Dermis blood vessel endothelial cell (primary cell): ENCODE measurements around the gene CDH22. TPM values are rescaled to one million over a fixed set of nuclear protein-coding genes. Genes with fewer than 3 reads are reported as not detected.
A peak's percentile ranks its signal among the peaks of the same experiment; 100 is the strongest.

Experiments
- DNase-seq: peaks from one replicate; pipeline ENCODE4 v3.0.0; 2010
- total RNA-seq: library from RNA; depleted of rRNA; stranded (reverse); fragments of >200 nt; gene quantifications from 2 replicates; pipeline ENCODE4 v1.2.3, GENCODE V29; 2014

CDH22 gene
- total RNA-seq, 1 donor from 2014 or later = not detected

DNA sequence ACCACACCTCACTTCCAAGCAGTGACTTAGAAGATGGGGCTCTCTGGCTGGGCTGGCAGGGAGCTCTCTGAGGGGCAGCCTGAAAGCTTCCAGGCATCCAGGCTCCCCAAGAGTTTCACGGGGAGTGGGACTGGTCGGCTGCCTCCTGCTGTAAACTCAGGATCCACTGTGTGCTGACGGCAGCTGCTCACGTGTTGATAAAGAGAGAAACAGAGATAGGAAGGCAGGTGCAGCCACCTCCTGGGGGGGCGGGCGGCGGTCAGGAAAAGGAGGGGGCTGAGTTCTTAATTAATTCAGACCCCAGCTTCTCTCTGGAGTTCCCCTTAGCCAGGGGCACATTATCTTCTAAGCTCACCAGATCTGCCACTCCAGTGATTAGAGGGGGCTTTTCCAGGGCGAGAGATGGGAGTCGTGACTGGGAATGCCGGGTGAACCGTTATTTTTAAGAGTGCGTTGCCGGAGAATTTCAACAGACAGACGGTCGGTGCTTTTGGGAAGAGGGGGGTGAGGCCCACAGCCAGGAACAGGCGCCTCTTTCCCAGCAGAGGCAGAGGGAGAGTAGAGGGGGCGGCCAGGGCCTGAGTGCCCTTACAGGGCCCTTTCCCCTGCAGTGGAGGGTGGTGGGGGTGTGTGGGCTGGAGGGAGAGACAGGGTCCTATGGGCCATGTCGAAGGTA, 119.3 kb downstream of the CDH22 start:
- DNase-seq = no peak

DNA sequence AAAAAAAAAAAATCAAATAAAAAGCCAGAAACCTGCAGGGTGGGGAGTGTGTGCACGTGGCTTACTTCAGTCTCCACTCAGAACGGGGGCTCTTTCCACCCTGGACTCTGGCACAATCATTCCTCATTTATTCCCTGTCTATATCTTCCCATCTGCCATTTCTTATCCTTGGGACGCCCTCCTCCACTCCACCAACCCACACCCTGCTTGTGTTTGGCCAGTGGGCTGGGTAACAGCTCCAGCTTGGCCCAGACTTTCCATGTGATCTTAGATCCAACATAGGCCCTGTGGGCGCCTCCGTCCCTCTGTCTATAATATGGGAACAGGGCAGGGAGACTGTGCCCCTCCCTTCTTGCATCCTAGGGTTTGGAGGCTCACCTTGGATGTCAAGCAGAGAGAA, 122.1 kb downstream of the CDH22 start:
- DNase-seq = no peak

DNA sequence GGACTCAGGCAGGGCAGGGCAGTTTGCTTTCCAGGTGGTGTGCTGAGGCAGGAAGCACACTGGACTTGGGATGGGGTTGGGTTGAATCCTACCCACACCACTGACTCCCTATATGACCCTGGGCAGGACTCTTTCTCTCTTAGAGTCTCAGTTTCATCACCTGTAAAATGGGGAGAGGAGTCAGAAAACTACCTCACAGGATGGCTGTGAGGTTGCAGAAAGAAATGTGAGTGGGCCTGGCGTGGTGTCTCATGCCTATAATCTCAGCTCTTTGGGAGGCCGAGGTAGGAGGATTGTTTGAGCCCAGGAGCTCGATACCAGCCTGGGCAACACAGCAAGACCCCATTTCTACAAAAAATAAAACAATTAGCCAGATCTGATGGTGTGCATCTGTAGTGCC, 122.9 kb downstream of the CDH22 start:
- DNase-seq = no peak

DNA sequence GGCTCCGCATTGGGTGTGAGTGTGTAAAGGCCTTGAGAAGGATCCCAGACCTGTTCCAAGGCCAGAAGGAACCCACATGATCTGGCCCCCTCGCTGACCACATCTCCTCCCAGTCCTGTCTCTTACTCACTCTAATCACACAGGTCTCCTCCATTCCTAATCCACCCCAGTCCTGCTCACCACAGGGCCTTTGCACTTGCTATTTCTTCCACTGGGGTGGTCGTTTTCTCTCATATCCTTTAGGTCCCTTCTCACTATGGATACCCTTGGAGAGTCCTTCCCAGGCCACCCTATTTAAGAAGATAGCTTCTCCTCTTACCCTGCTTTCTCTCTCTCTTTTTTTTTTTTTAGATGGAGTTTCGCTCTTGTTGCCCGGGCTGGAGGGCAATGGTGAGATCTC, 124.5 kb downstream of the CDH22 start:
- no peak for DNase-seq

DNA sequence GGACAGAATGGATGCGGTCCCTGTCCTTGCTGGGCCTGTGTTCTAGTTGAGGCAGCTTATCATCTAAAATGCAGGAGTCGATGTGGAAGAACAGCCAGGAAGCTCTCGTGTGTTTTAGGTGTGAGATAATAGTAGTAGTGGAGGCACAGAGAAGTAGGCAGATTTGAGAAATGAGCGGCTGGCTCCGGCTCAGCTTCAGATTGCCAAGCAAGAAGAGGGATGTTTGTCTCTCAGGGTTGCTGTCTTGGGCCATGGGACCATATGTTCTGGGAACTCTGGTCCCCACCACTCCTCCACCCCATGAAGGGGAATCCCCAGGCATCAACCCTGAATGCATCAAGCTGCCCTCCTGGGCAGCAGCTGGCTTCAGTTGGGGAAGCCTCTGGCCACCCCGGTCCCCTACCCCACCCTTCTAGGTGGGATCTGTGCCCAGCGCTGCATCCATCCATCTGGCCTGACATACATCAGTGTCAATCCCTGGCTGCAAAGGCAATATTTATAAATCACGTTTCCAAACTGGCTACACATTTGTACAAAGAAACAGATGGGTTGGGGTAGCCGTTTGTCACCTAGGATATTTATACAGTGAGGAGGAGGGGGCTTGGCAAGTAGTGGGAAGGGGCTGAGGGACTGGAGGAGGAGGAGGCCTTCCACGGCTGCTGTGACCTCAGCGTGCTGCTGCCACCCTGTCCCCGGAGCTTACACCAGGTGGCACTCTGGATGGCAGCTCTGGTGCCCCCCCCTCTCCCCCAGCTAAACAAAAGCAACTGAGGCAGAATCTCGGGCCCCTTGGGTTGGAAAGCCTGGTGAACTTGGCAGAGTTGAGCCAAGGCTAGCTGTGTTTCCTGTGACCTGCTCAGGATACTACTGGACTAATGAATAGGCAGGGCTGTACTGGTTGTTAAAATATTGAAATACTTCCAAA, 125.8 kb downstream of the CDH22 start:
- DNase-seq = no peak

DNA sequence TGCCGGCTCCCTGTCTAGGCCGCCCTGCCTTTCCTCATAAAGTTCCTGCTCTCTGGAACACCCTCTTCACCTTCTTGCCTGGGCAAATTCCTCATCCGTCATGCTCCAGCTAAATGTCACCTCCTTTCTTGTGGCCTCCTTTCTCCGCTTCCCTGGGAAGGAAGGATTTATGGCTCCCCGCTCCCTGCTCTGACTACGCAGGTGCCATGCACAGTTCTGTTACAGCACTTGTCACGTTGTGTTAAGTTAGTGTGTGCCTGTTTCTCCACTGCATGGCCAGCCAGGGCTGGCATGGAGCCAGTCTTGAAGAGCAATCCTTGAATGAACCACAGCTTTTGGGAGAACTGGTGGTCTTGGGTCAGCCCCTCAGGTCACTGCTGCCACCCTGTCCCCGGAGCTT, 128.4 kb downstream of the CDH22 start:
- DNase-seq = no peak

DNA sequence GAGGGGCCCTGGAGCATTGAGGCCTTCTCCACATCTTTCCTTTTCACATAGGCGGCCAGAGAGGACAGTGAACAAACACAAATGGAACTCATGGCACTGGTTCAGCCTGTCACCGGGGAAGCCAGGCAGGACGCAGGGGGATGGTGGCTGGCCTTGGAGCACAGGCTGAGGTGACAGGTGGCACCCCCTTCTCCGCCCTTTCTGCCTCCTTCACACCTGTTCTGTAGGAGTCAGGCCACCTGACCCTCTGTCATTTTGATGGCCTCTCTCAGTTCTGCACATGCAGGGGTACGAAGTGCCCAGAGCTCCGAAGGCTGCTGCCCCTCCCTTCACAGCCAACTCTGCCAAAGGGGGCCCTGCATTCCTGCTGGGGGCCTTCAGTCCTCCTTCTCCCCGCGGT, 129.4 kb downstream of the CDH22 start:
- no peak for DNase-seq

DNA sequence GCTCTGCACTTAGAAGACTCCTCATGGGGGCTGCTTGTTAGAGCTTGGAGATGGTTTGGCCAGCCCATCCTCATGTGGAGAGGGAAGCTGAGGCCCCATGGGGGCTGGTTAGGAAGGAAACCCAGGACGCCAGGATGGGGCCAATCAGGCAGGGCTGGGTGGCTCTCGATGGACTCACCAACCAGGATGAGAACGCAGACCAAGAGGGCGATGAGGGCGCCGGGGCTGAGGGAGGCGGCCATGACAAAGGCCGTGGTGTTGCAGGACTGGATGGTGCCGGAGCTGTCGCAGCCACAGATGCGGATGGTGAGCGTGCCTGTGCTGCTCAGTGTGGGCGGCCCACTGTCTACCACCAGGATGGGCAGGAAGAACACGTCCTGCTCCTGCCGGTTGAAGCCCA, 130.5 kb downstream of the CDH22 start:
- no peak for DNase-seq

DNA sequence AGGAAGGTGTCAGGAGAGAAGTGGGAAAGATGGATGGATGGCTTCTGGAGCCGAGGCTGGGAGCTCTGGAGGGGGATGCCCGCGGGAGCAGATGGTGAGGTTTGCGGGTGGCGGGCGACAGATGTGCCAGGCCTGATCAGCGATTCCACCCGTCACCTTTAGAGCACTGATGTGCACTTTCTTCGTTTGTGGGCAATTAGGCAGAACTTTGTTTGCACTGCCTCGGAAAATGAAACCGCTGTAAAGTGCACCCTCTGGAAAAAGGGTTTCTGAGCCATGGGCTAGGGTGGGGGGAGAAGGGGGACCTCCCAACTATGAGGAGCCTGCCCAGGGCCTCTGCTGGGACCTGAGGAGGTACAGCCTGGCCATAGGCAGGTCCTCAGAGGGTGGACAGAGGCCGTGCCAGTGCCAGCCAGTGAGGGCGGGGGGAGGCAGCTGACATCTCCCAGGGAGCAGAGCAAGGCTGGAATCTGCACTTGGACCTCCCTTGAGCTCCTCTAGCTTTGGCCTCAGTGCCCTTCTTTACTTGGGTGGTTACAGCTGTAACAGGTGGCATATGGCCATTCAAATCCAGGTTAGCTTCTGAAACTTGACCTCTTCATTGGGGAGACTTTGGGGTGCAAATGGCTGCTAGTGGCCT, 131.4 kb downstream of the CDH22 start:
- DNase-seq = no peak

DNA sequence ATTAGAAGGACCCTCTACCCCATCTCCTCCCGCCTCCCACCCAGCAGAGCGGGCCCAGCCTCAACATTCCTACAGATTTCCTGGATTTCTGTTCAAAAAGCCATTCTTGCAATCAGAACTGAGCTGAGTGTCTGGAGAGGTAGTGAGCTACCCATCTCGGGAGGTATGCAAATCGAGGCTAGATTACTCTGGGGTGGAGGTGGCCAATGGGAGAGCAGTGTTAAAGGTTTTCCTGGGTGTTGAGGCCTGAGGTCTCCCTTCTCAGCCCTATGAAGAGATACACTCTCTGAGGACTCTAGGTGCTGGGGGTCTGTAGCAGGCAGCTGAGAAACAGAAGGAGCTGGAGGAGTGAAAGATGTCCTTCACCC, 133.2 kb downstream of the CDH22 start:
- no peak for DNase-seq

DNA sequence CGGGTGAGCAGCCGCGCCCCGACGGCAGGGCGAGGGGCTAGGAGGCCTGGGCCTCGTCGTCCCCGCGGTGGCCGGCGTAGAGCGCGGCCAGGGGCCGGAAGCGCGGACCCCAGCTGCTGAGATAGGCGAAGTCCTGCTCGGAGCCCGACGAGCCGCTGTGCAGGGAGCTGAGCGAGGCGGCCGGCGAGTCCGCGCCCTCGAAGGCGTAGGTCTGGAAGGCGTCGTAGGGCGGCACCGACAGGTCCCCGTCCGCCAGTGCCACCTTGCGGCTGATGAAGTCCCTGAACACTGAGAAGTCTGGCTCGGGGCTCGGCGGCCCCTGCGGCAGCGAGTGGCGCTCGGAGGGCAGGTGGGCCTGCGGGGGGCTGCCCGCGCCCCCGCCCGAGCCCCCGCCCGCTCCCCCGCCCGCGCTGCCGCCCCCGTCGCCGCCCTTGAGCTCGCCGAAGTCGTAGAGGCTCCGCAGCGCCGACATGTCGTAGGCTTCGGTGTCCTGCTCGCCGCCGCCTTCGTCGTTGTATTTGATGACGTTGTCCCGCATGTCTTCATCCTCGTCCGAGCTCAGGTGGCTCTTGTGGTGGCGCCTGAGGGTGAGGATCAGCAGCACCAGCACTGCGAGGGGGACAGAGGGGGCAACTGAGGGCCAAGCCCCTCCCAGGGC, 133.7 kb downstream of the CDH22 start:
- DNase-seq = peak; percentile 79

DNA sequence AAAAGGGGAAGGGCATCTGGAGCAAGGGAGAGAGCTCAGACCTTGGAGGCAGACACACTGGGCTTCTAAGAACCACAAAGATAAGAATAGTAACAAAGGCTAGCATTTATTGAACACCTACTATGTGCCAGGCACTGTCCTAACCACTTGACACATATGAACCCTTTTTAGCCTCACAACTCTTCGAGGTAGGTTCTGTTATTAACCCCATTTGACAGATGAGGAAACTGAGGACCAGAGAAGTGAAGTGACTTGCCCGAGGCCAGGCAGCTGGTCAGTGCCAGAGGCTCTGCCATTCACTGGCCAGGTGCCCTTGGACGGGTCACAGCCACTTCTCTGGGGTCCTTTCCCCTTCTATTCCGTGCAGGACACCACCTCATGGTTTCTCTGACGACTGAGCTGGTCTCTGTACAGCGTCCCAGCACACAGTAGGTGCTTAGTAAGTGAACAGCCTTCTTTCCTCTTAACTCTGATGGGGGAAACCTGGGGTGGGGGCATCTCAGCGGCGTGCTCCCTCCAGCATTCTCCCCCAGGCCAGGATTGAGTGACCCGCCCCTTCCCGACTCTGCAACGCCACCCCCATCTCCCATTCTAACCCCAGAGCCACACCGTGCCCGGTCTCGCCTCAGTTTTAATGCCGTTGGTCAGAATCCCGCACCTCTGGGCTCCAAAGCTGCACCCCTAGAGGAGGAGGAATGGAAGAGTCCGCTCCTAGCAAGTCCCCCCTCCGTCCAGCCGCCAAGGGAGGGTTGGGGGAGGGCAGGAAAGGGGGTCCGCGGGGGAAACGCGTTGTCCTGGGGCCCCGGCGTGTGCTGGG, 134.4 kb downstream of the CDH22 start:
- no peak for DNase-seq

DNA sequence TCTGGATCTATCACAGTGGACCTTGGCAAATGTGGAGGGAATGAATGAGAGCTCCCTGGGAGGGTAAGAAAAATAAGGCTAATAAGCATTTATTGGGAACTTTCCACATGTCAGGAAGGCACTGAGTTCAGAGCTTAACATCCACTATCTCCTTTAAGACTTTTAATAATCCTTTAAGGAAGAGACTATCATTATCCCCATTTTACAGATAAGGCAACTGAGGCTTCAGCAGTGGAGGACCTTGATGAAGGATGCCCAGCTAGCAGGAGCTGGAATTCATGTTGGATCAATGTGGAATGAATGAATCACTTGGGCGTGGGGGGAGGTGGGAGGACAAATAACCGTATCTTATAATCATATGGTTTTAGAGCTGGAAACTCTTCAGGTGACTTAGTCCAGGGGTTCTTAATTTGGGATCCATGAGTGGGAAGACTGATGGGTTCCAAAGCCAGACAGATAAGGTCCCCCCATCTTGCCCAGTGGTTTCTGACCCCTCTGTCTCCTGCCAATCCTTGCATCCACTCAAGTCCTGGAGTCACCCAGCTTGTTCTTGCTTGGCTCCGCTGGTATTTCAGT, 135.2 kb downstream of the CDH22 start:
- DNase-seq = no peak

DNA sequence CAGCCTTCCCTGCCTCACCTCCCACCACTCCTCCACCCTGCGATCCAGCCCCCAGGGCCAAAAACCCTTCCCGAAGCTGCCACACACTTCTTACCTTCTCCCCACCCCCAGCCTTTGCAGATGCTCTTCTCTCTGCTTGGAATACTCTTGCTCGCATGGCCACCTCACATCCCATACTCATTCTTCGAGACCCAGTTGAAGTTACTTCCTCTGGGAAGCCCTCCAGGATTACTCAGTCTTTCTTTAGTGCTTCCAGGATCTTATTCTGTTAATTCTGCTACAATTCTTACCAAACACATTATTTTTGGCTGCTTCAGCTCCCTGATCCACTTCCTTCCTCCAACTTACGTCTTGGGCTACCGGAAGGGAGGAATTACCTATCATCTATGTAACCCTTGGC, 135.8 kb downstream of the CDH22 start:
- no peak for DNase-seq

DNA sequence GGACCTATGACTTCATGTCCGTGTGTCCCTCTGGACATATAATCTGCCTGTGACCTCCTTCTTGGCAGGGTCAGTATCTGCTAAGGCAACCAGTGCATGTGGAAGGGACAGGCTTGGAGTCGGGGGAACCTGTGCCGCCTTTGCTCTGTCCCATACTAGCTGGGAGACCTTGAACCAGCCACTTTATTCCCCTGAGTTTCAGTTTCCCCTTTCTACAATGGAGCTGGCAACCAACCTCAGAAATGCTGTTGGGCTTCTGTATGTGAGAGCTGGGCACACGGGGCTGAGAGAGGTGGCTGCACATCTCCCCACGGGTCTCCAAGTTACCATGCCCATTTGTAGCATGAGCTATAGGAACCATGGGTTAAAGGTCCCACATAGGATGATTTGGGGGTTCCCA, 136.4 kb downstream of the CDH22 start:
- DNase-seq = no peak

DNA sequence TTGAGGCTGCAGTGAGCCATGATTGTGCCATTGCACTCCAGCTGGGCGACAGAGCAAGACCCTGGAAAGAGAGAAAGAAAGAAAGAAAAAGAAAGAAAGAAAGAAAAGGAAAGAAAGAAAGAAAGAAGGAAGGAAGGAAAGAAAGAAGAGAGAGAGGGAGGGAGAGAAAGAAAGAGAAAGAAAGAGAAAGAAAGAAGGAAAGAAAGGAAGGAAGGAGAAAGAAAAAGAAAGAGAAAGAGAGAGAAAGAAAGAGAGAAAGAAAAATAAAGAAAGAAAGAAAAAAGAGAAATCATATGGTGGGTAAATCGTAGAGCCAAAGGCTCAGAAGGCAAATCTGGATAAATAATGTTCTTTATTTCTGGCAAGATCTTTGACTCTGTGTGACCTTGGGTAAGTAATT, 136.8 kb downstream of the CDH22 start:
- no peak for DNase-seq

DNA sequence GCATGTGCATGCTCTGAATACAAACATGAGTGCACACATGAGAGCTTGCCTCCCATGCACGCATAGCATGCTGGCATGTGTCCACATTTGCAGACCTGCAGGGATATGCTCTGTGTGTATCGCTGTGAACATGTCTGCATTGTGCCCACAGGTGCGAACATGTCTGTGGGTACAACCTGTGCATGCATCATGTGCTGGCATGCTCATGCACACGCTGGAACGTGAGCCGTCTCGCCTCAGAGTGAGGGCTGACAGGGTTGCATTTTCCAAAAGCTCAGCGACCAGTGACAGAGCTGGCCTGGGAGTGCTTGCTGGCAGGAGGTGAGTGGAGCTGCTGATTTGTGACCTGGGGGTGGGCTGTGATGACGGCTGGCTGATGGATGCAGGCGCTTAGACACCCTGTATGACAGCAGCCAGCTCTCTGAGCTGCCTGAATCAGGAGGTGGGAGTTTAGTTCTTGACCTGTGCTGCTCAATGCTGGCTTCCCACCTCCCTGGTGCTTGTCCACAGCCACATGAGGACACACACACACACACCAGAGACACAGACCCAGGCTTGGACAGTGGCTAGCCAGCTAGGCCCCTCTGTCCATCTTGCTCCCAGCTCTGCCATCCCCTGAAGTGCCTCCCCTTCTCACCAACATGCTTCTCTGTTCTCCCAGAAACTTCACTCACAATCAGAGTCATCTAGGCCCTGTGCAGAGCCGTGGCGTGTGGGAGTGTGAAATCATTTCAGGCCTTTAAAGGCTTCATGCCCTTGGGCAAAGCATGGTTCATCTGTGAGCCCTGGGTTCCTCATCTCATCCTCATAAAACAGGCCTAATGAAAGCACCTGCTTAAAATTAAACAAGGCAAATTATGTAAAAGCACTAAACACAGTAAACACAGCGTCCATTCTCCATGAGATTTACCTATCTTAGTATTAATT, 138.8 kb downstream of the CDH22 start:
- no peak for DNase-seq

DNA sequence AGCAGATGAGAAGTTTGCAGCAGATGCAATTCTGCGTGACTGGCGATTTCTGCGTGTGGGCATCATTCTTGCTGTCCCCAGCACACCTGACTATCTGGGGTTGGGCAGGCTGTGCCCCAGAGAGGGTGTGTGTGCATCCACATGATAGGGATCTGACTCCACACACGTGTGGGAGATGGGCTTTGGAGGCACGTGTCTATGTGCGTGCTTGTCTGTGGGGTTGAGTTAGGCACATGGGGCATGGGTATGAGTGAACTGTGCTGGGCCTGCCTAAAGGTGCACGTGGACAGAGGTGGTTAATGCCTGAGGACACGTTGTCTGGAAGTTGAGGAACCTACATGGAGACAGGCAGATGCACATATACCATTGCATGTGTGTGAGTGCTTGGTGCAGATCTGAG, 139.9 kb downstream of the CDH22 start:
- no peak for DNase-seq

DNA sequence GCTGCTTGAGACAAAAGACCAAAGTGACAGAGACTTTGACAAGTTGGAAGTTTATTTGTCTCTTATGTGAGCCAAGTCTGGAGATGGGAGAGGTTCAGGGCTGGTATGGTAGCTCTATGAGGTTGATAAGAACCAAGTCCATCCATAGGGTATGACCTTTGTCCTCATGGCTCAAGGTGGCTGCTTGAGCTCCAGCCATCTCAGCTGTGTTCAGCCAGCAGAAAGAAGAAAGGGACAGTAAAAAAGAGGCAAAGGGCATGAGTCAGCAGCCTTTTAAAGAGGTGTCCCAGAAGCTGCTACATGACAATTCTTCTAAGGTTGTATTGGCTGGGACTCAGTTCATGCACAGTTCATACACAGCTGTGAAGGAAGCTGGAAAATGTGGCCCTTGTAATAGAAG, 141.2 kb downstream of the CDH22 start:
- no peak for DNase-seq

DNA sequence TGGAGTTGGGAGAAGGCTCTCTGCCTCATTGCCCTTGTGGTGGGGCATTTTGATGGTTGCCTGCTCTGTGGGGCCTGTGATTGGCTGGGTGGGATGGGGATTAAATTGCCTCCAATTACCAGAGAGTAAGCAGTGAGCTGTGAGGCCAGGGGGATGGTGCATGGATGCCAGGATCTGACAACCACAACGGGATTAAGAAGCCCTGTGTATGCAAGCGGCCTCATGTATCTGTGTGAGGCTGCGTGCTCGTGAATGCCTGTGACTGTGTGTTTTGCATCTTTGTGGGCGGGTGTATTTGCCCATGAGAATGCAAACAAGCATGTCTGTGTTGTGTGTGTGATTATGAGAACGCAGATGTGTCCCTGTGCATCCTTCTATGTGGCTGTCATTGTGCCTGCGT, 144.0 kb downstream of the CDH22 start:
- DNase-seq = no peak

DNA sequence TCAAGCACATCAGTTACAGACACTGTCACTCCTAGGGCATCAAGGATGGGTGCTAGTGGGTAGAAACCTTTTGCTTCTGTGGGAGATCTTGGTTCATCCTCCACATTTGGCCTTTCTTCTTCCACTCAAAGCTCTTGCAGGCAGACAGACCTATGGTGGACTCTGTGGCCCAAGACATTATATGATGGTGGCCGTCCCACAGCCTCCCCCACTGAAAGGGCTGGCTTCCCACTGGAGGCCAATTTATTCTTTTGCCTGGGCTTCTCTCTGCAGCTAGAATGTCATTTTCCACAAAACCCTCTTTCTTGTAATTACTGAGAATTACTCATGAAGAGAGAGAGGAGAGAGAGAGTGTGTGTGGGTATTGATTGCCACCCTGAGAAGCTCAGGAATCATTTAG, 146.4 kb downstream of the CDH22 start:
- DNase-seq = no peak
